NOMO-1 (cell line): Measurements from ENCODE around the gene ATF6.
A peak's percentile ranks its signal among the peaks of the same experiment; 100 is the strongest.
"Not testable (repeated sequence)": the region's sequence is repeated elsewhere in the genome, so short reads cannot be mapped to it uniquely, and the experiment has no call there.

Experiments used
- DNase-seq, 2 experiments: peaks; one replicate each; lab custom pipeline; 2025; ENCODE audit not compliant: unreplicated experiment in 2 of 2; lab: John Stamatoyannopoulos, UW

ATF6 gene

GRCh38 chr1:161778522-161778921 lies 12.4 kb downstream of the ATF6 start:
- DNase-seq = no peak

DNA sequence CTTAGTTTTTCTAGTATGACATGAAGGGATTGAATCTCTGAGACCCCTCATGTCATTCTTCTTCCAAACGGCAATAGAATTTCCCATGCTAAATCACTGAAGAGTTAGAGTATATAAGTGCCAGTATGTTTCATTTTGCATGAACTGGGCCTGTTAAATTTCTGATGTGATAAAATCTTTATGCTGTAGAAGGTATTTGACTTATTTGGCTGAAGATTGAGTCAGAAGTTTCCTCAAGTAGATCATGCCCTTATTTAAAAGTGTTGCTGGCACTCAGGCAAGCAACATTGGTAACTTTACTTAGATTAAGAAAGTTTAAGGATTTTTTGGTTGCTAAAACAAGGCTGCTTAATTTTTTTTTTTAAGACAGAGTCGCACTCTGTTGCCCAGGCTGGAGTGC lies 13.3 kb downstream of the ATF6 start:
- DNase-seq = no peak

GRCh38 chr1:161781995-161782394 lies 15.9 kb downstream of the ATF6 start:
- DNase-seq = no peak

- no peak for DNase-seq
Observed at GRCh38 chr1:161782886-161783285, 16.8 kb downstream of the ATF6 start.

DNA sequence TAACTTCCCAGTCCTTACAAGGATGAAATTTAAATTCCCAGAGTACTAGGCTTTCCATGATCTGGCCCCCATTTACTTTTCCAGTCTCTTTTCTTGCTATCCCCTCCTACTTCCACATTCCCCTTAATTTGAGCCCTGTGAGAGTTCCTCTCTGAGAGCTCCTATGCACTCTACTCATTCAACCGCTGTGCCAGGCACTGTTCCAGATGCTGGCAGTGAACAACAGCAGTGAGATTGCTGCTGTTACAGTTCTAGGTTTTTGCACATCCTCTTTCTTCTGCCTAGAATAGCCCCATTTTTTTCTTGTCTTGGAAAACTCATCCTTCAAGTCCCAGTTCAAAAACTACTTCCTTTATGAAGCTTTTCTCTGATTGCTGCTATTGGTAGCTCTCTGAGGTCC lies 18.8 kb downstream of the ATF6 start:
- DNase-seq = no peak

- no peak for DNase-seq
Observed at GRCh38 chr1:161787355-161787754, 21.2 kb downstream of the ATF6 start.

- DNase-seq = no peak
Observed at GRCh38 chr1:161790587-161791317, 24.6 kb downstream of the ATF6 start.

DNA sequence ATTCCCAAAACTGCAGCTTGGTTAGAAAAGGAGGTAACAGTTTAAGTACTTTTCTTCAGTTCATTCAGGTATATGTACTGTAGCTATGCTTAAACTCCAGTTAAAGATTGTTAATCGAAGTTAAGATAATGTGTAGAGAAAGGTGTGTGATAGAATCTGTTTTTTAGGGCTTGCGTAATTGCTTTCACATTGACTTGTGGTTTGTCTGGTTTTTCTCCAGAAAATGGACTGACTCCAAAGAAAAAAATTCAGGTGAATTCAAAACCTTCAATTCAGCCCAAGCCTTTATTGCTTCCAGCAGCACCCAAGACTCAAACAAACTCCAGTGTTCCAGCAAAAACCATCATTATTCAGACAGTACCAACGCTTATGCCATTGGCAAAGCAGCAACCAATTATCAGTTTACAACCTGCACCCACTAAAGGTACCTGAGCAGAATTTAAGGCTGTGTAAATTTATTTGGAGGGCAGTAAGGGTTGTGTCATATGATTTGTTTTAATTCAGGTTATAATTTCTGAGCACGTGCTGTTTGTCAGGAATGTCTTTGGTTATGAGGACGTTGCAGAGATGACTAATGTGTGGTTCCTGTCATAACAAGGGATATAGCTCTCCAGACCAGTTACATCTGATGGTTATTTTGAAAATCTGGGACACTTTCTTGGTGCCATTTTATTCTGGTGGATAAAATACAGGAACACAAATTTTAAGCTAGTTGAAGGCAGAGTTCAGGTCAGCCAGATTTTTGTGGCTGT lies 26.0 kb downstream of the ATF6 start:
- no peak for DNase-seq

- peak in 1 of 2 experiments; percentile 53 for DNase-seq
Observed at GRCh38 chr1:161792740-161793139, 26.6 kb downstream of the ATF6 start.

GRCh38 chr1:161799792-161800191 lies 33.7 kb downstream of the ATF6 start:
- no peak for DNase-seq

DNA sequence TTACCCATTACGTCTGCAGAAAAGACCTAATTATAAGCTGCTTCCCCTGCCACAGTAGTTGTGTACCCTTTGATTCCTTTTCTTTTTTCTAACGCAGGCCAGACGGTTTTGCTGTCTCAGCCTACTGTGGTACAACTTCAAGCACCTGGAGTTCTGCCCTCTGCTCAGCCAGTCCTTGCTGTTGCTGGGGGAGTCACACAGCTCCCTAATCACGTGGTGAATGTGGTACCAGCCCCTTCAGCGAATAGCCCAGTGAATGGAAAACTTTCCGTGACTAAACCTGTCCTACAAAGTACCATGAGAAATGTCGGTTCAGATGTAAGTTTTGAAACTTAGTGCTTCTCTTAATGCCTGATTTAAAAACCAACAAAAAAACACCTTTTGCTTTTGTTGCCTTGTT lies 35.8 kb downstream of the ATF6 start:
- DNase-seq = no peak

- DNase-seq = no peak
Observed at GRCh38 chr1:161803181-161803580, 37.1 kb downstream of the ATF6 start.

DNA sequence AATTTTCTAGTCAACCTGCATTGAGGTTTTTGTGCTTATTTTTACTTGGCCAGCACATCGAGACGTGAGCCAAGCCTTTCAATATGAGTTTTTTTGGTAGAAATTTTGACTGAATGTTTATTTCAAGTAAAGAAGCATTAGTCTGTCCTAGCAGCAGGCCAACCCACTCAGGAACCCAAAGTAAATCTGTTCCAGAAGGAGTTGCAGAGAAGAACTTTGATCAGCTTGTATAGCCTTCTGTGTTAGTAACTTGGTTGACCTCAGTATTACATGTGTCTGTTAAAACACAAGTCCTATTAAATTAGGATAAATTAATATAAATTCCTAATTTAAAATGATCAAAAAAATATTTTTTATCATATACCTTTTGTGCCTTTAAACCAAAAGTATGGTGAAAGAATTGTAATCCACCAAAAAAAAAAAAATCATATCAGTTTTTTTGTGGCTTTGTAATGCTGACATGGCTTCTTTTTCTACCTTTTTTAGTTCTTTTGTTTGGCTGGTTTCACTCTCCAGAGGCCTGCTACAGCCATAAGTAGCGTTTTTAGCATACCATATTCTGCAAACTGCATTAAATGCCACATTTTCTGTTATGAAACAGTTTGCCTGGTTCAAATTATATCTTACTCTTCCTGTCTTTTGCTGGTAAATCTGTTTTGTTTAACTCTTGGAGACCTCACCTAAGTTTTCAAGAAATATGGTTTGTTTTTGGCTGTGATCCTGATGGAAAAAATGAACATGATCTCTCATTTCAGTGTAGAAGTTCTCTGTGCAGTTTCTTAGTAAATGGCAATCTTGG lies 39.5 kb downstream of the ATF6 start:
- no peak for DNase-seq

- not testable (repeated sequence) for DNase-seq
Observed at GRCh38 chr1:161809202-161809601, 43.1 kb downstream of the ATF6 start.

DNA sequence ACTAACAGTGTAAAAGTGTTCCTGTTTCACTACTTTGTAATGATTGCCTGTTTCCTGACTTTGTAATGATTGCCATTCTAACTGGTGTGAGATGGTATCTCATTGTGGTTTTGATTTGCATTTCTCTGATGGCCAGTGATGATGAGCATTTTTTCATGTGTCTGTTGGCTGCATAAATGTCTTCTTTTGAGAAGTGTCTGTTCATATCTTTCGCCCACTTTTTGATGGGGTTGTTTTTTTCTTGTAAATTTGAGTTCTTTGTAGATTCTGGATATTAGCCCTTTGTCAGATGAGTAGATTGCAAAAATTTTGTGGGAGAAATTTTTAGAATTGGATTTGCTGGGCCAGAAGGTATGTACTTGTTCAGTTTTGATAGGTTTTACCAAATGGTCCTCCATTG lies 43.5 kb downstream of the ATF6 start:
- not testable (repeated sequence) for DNase-seq

- DNase-seq = no peak
Observed at GRCh38 chr1:161810780-161811179, 44.7 kb downstream of the ATF6 start.

GRCh38 chr1:161816201-161816600 lies 50.1 kb downstream of the ATF6 start:
- peak; percentile 17 to 77 for DNase-seq

DNA sequence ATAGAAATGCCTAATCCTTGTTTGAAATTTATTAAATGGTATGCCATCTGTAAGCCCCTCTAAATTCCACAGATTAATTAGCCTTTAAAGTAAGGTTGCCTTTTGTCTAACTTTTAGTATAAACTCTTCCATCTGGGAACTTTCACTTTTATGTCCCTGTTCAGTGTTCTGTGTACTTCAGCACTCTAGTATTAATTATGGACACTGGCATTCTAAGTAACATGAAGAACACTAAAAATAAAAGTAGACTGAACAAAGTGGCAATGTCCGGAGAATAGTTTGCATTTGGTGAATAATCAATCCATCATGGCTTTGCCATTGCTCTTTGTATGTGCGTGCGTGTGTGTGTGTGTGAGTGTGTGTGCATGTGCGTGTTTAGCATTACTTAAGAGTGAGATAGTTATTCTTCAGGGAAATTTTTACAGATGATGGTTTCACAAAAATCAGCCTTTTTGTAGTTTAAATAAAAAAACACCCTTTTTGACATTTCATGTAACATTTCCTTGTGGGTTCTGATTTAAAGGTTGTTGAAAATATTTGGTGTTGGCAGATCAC lies 51.1 kb downstream of the ATF6 start:
- DNase-seq = no peak

GRCh38 chr1:161820914-161821313 lies 54.8 kb downstream of the ATF6 start:
- no peak for DNase-seq

DNA sequence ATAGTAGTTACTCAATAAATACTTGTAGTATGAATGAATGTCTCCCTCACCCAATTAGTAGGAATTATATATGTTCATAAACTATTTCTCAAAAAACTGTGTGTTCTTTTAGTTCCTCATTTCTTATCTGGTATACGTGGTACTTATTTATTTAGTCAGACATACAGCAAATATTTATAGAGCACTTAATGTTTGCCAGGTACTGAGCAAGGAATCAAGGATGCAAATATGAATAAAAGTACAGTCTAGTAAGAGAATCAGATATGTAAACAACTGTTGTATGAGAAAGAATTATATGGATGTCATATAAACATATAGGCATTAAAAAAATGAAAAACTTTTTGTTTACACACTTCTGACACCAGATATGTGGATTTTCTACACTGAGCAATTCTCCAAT lies 58.5 kb downstream of the ATF6 start:
- DNase-seq = no peak

DNA sequence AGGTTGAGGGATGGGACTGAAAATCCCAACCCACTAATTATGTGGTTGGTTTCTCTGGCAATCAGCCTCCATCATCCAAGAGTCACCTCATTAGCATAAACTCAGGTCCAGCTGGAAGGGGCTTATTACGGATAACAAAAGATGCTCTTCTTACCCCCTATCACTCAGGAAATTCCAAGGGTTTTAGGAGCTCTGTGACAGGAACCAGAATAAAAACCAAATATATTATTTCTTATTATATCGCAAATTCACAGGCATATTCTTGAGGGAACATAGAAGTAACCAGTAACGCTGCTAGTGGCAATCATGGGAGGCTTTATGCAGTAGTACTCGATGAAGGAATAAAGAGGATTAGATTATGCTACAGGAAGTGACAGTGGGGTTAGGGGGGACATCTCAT lies 59.7 kb downstream of the ATF6 start:
- no peak for DNase-seq
